Peyer's patch (tissue), 4 donors: ENCODE data around the gene ECT2.

Experiments
- POLR2A ChIP-seq, 2 donors: fragments of 450-650 bp; IDR thresholded peaks; one replicate each; pipeline ENCODE4 v1.5.1; 2017; ENCODE audit warnings: antibody characterized with exemption in 2 of 2, mild to moderate bottlenecking in 2 of 2, moderate library complexity in 2 of 2
- TF ChIP-seq, protein P1 (sequence below), 6 experiments: fragments of 450-650 bp in 4 of 6; fragments of 200-600 bp in 2 of 6; sonication (generic) in 1 of 6; IDR thresholded peaks; one replicate each; pipeline ENCODE4 v1.5.1; 2017 to 2019; ENCODE audit warnings: antibody characterized with exemption in 6 of 6, mild to moderate bottlenecking in 3 of 6, moderate library complexity in 1 of 6

DNA sequence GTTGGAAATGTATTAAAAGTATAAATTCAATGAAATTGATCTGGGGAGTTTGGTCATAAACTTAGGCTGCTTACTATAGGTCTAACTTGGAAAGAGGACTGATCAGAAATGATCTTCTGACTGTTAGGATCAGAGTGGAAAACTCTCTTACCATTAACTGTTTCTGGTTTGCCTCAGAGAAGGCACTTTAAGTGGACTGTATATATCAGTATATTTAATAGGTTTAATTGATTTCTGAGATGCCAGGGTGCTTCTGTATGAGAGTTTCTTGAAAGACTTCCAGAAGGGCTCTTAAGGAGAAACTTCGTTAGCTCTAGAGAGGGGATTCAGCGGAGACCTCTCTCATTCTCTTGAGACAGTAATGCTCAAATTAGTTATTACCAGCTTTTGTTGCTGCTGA, 36.5 kb downstream of the ECT2 start:
- TF ChIP-seq, protein P1, sequence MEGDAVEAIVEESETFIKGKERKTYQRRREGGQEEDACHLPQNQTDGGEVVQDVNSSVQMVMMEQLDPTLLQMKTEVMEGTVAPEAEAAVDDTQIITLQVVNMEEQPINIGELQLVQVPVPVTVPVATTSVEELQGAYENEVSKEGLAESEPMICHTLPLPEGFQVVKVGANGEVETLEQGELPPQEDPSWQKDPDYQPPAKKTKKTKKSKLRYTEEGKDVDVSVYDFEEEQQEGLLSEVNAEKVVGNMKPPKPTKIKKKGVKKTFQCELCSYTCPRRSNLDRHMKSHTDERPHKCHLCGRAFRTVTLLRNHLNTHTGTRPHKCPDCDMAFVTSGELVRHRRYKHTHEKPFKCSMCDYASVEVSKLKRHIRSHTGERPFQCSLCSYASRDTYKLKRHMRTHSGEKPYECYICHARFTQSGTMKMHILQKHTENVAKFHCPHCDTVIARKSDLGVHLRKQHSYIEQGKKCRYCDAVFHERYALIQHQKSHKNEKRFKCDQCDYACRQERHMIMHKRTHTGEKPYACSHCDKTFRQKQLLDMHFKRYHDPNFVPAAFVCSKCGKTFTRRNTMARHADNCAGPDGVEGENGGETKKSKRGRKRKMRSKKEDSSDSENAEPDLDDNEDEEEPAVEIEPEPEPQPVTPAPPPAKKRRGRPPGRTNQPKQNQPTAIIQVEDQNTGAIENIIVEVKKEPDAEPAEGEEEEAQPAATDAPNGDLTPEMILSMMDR (IDR thresholded peaks at IDR 0.05), result no peak
- no peak for TF ChIP-seq POLR2A (IDR thresholded peaks at IDR 0.05)
